K562 (cell line): ENCODE data around the gene PPT1. TPM values are rescaled to one million over a fixed set of nuclear protein-coding genes. Genes with fewer than 3 reads are reported as not detected.

Source experiments
- C11orf30 ChIP-seq: fragments of 450-650 bp; IDR thresholded peaks from 2 replicates; pipeline ENCODE4 v1.6.1; 2016; ENCODE audit warnings: low read depth, mild to moderate bottlenecking
- CCNT2 ChIP-seq: IDR thresholded peaks from 2 replicates; pipeline ENCODE4 v1.6.1; 2011; ENCODE audit warnings: borderline replicate concordance, low read depth, mild to moderate bottlenecking, moderate library complexity, mixed read lengths, low read length; ENCODE audit not compliant: insufficient read length; ENCODE audit errors: extremely low read depth
- CEBPB ChIP-seq: fragments of 450-650 bp; IDR thresholded peaks from 2 replicates; pipeline ENCODE4 v1.6.1; 2016; ENCODE audit warnings: missing genetic modification characterization, missing compliant biosample characterization
- E2F3 ChIP-seq: fragments of 250-450 bp; sonication (Bioruptor Pico); IDR thresholded peaks from 2 replicates; pipeline ENCODE4 v1.4.0; 2020; ENCODE audit warnings: mild to moderate bottlenecking
- E2F5 ChIP-seq: sonication (generic); formaldehyde crosslinking; IDR thresholded peaks from 2 replicates; pipeline ENCODE4 v1.8.0; 2022; ENCODE audit warnings: mild to moderate bottlenecking, missing genetic modification reagents
- EGR1 ChIP-seq: fragments of 450-650 bp; conservative IDR thresholded peaks from 2 replicates; pipeline ENCODE4 v1.6.1; 2017; ENCODE audit warnings: mild to moderate bottlenecking
- FOXA1 ChIP-seq: fragments of 450-650 bp; IDR thresholded peaks from 2 replicates; pipeline ENCODE4 v1.6.1; 2016; ENCODE audit warnings: mild to moderate bottlenecking, borderline replicate concordance
- FOXK2 ChIP-seq, 2 experiments: fragments of 450-650 bp; IDR thresholded peaks in 1 of 2; conservative IDR thresholded peaks in 1 of 2; 2 replicates each; pipeline ENCODE4 v1.6.1; 2016; ENCODE audit warnings: low read depth in 2 of 2, mild to moderate bottlenecking in 1 of 2
- FOXO4 ChIP-seq: fragments of 450-650 bp; formaldehyde crosslinking; IDR thresholded peaks from 2 replicates; pipeline ENCODE4 v1.4.0; 2020; ENCODE audit warnings: mild to moderate bottlenecking, moderate library complexity
- FOXP1 ChIP-seq: sonication (generic); formaldehyde crosslinking; IDR thresholded peaks from 2 replicates; pipeline ENCODE4 v1.8.0; 2022; ENCODE audit warnings: mild to moderate bottlenecking, missing genetic modification reagents
- ILF3 ChIP-seq: fragments of 450-650 bp; IDR thresholded peaks from 2 replicates; pipeline ENCODE4 v1.6.1; 2018; ENCODE audit warnings: antibody characterized with exemption, mild to moderate bottlenecking, moderate library complexity, borderline replicate concordance
- JUNB ChIP-seq: fragments of 450-650 bp; formaldehyde crosslinking; conservative IDR thresholded peaks from 2 replicates; pipeline ENCODE4 v1.4.0; 2020; ENCODE audit warnings: mild to moderate bottlenecking
- POLR3A ChIP-seq: IDR thresholded peaks from 2 replicates; pipeline ENCODE4 v1.6.1; 2011; ENCODE audit warnings: borderline replicate concordance, mild to moderate bottlenecking, moderate library complexity; ENCODE audit not compliant: insufficient read length, insufficient read depth; ENCODE audit errors: extremely low read depth
- PTTG1 ChIP-seq: fragments of 450-650 bp; IDR thresholded peaks from 2 replicates; pipeline ENCODE4 v1.6.1; 2016; ENCODE audit warnings: low read depth, mild to moderate bottlenecking, missing genetic modification characterization, missing compliant biosample characterization
- SIRT6 ChIP-seq: IDR thresholded peaks from one replicate; pipeline ENCODE4 v1.6.1; 2012; ENCODE audit warnings: low read depth, mild to moderate bottlenecking, control low read depth, inconsistent platforms, low read length, moderate library complexity
- SLC30A9 ChIP-seq: fragments of 250-450 bp; sonication (Bioruptor Pico); IDR thresholded peaks from 2 replicates; pipeline ENCODE4 v1.8.0; 2022; ENCODE audit warnings: mild to moderate bottlenecking, moderate library complexity
- TAF7 ChIP-seq: fragments of 450-650 bp; IDR thresholded peaks from 2 replicates; pipeline ENCODE4 v1.6.1; 2016; ENCODE audit warnings: missing genetic modification characterization, missing compliant biosample characterization
- WHSC1 ChIP-seq: IDR thresholded peaks from one replicate; pipeline ENCODE4 v1.6.1; 2012; ENCODE audit warnings: low read length, control low read depth, inconsistent platforms
- ZEB2 ChIP-seq: fragments of 450-650 bp; IDR thresholded peaks from 2 replicates; pipeline ENCODE4 v1.6.1; 2016
- ZFPM2 ChIP-seq: fragments of 250-450 bp; sonication (Bioruptor Pico); IDR thresholded peaks from 2 replicates; pipeline ENCODE4 v1.5.1; 2022; ENCODE audit warnings: mild to moderate bottlenecking
- ZNF174 ChIP-seq: fragments of 250-450 bp; sonication (Bioruptor Pico); IDR thresholded peaks from 2 replicates; pipeline ENCODE4 v1.4.0; 2020; ENCODE audit warnings: mild to moderate bottlenecking
- ZNF175 ChIP-seq: fragments of 200-800 bp; sonication (Bioruptor generic); IDR thresholded peaks from 2 replicates; pipeline ENCODE4 v1.6.1; 2016; ENCODE audit warnings: low read depth, mild to moderate bottlenecking, missing genetic modification characterization, missing compliant biosample characterization
- ZNF217 ChIP-seq: sonication (generic); formaldehyde crosslinking; IDR thresholded peaks from 2 replicates; pipeline ENCODE4 v1.8.0; 2022; ENCODE audit warnings: mild to moderate bottlenecking, missing genetic modification reagents
- ZNF23 ChIP-seq: fragments of 250-450 bp; sonication (Bioruptor Pico); IDR thresholded peaks from 2 replicates; pipeline ENCODE4 v1.4.0; 2020; ENCODE audit warnings: mild to moderate bottlenecking
- ZNF274 ChIP-seq: IDR thresholded peaks from 2 replicates; pipeline ENCODE4 v1.6.1; 2011; ENCODE audit warnings: low read depth, mild to moderate bottlenecking, low read length, moderate library complexity, borderline replicate concordance
- ZNF699 ChIP-seq: fragments of 250-450 bp; sonication (Bioruptor Pico); IDR thresholded peaks from 2 replicates; pipeline ENCODE4 v1.8.0; 2021; ENCODE audit warnings: mild to moderate bottlenecking, moderate library complexity; ENCODE audit not compliant: insufficient replicate concordance
- ZNF717 ChIP-seq: fragments of 250-450 bp; sonication (Bioruptor Pico); IDR thresholded peaks from 2 replicates; pipeline ENCODE4 v1.5.0; 2021
- polyA plus RNA-seq, 8 experiments: library from polyadenylated mRNA; depleted of rRNA in 4 of 8; stranded (reverse) in 5 of 8; unstranded in 3 of 8; fragments of >200 nt; fragmentation: Nextera tagmentation in 2 of 8; fragmentation: Illumina TruSeq in 1 of 8; extraction: Ambion mirVana in 2 of 8; extraction: Trizol in 1 of 8; gene quantifications; 2 replicates each; pipeline versions ENCODE4 v1.2.1 to v1.2.3, GENCODE V29; 2011 to 2014; ENCODE audit warnings: inconsistent platforms in 1 of 8, missing spikeins in 1 of 8
- total RNA-seq, 7 experiments: library from RNA; depleted of rRNA in 6 of 7; stranded (reverse); fragments of >200 nt in 6 of 7; fragmentation: Illumina TruSeq in 2 of 7; extraction: Trizol in 2 of 7; gene quantifications; 2 replicates each; pipeline versions ENCODE4 v1.2.1 to v1.2.3, GENCODE V29; 2011 to 2021; ENCODE audit warnings: low replicate concordance in 1 of 7
- TF ChIP-seq, protein P1 (sequence below): fragments of 200-800 bp; sonication (Bioruptor generic); IDR thresholded peaks from 2 replicates; pipeline ENCODE4 v1.6.1; 2017; ENCODE audit warnings: missing genetic modification characterization, missing compliant biosample characterization

Gene PPT1
- total and polyA plus RNA-seq, 9 of the 15 experiments (the other 6 are each of a cell fraction or from before 2014, with no cell fraction given), result 72.2 to 285 (median 143) TPM

DNA sequence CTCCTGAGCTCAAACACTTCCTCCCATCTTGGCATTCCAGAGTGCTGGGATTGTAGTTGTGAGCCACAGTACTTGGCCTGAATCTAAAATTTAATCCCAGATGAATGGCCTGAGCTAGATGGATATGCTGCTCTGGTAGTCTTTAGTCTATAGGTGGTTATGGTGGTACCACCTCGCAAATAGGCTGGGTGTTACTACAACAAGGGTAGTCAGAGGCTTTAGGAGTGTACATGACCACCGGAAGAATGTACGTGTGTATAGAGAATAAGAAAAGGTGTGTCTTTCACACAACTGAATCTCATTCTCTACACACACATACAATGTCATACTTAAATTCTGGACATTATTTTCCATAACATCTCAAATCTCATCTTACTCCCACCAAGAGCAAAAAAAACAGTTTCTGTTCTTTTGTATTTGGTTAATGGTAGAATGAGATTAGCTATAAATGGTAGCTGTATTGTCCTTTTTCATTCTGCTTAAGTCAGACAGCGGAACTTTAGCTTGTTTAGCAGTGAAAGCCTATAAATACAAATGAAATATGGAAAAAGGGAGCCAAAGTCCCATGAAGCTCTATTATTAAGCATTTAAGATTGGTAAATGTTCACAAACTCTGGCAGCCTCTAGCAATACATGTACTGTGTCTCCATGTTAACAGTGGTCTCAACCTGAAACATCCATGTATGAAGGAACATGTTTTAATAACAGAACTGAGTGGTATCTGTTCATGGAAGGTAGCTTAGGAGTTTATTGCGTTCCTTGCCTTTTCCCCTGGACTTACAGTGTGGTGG is 40.3 kb downstream of the PPT1 start (continued):
- TF ChIP-seq E2F3 (no peak), CEBPB (tag) (no peak), PTTG1 (tag) (peak; percentile 63; the same call in 1 of the 2 replicates), ILF3 (no peak), ZNF175 (CRISPR knock-in tag) (peak; percentile 66; the same call in 1 of the 2 replicates), WHSC1 (peak; percentile 45), ZFPM2 (0 out of 2 replicates have a peak, but pooled peaks have one; percentile 57), POLR3A (no peak), ZEB2 (no peak), FOXA1 (no peak), EGR1 (no peak), ZNF699 (CRISPR knock-in tag) (no peak), SLC30A9 (CRISPR knock-in tag) (no peak), TAF7 (tag) (no peak), CCNT2 (no peak), E2F5 (no peak), FOXP1 (CRISPR knock-in tag) (no peak), ZNF217 (CRISPR knock-in tag) (no peak), JUNB (CRISPR knock-in tag) (no peak), ZNF274 (no peak), FOXK2 (conservative IDR thresholded peaks at IDR 0.05 in 1 of 2, IDR thresholded peaks at IDR 0.05 in 1 of 2; ENCODE audit: low read depth in 2 of 2) (no peak), SIRT6 (no peak), ZNF23 (CRISPR knock-in tag) (no peak), ZNF174 (CRISPR knock-in tag) (no peak), FOXO4 (CRISPR knock-in tag) (no peak), ZNF717 (CRISPR knock-in tag) (no peak), C11orf30 (no peak)
- TF ChIP-seq, protein P1, sequence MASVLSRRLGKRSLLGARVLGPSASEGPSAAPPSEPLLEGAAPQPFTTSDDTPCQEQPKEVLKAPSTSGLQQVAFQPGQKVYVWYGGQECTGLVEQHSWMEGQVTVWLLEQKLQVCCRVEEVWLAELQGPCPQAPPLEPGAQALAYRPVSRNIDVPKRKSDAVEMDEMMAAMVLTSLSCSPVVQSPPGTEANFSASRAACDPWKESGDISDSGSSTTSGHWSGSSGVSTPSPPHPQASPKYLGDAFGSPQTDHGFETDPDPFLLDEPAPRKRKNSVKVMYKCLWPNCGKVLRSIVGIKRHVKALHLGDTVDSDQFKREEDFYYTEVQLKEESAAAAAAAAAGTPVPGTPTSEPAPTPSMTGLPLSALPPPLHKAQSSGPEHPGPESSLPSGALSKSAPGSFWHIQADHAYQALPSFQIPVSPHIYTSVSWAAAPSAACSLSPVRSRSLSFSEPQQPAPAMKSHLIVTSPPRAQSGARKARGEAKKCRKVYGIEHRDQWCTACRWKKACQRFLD, result peak; percentile 46
